ENCODE results near the gene ALPK3.

GRCh38 chr15:84805221-84805620 lies 11.9 kb upstream of the ALPK3 start:
- TF ChIP-seq EP300 (IDR thresholded peaks at IDR 0.05) (no peak), CTCF (IDR thresholded peaks at IDR 0.05) (no peak), POLR2AphosphoS5 (IDR thresholded peaks at IDR 0.05) (no peak)
